Fibroblast of gingiva (primary cell): ENCODE measurements around the gene FUZ.
A peak's percentile ranks its signal among the peaks of the same experiment; 100 is the strongest.

Experiments used
- DNase-seq: peaks from one replicate; pipeline ENCODE4 v3.0.0-alpha.2; 2011; ENCODE audit warnings: low read depth

FUZ gene

DNA sequence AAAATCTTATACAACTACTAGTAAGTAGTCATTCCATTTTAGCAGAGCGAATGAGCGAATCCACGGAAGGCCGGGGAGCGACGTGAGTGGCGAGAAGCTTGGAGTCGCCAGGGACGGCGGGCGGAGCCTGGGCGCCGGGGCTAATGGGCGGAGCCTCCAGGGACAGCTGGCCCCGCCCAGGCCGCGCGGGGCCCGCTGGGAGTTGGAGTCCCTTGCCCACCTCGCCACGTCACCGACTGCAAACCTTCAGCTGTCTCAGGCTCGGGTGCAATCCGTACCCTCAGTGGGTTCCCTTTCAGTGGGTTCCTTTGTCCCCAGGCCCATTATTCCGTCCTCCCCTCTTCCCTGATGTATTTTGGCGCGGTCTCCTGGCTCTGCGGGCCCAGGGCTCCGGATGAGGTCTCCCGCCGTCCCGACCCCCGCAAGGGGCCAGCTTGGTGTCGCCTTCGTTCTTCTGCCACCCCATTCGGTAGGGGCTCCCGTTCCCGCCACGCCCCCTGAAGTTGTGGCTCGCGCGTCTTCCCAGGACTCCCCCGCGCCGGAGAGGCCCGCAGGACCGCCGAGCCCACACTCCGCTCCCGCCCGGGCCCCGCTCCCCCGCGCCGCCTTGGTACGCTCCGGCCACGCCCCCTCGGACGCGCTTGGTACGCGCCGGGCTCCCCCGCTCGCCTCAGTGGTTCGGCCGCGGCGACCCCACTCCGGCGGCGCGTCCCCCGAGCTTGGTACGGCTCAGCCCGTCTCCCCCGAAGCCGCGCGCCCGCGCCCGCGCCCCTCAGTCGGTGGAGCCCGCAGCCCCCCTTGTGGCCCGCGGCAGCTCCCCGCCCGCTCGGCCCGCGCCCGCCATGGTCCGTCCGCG, 37.6 kb upstream of the FUZ start, which contains the start of gene PTOV1:
TSS of gene PTOV1 (plus strand) at position 673 of the 856 bp plus-strand sequence.
- DNase-seq: peak; percentile 88

DNA sequence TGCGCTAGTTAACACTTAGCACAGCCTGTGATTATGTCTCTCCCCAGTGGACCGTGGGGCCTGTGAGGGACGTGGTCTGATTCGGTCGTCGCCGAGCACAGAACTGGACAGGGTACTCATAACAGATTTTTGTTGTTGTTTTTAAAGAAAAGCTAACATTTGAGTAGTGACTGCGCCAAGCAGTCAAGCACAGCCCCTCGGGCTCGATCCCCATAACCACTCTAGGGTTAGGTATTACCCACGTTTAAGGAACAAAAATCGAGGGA, 37.1 kb upstream of the FUZ start:
- no peak for DNase-seq

DNA sequence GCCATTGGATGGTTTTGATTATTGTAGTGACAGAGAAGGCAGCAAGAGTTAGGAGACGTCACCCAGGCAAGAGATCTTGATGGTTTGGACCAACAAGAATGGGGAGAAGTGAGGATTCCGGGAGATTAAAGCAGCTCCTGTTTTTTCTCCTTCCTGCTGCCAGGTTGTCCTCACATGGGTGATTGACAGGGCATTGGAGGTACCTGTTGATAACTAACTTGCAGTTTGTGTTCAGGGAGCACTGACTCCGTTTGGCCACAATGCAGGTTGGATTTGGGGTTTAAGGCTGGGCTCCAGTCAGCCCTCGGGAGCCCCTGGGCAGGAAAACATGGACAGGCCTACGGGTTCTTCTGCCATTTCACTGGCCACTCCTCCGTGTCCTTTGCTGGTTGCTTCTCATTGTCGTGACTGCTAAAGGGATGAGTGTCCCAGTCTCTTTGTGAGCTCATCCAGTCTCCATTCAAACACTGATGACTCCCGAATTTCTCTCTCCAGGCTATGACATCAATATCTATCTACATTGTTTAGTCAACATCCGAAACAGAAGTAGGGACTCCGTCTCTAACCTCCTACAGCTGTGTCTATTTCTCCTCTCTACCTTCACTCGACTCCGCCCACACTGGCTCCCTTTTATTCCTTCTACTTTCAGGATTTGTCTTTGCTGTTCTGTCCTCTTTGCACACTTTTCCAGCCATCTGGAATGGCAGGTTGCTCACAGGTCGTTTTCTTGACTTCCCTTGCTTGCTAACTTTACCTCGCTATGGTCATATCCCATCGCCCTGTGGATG, 36.5 kb upstream of the FUZ start:
- no peak for DNase-seq

DNA sequence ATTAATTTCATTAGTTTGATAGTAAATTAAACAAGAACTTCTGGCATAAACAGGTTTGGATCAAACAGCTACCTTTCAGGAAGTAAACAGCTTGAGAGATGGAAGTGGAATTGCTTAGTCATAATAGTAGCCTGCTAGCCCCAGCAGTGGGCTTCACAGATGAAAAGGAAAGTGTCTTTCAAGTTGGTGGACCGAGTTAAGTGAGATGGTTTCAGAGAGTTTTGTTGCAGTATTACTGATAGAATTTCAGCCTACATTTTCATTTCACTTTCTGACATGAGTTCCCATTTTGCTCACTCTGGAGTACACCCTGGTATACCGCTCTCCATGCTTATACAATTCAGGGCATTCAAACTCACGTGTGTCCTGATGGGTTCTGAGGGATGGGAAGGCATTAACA, 35.8 kb upstream of the FUZ start:
- DNase-seq: no peak

DNA sequence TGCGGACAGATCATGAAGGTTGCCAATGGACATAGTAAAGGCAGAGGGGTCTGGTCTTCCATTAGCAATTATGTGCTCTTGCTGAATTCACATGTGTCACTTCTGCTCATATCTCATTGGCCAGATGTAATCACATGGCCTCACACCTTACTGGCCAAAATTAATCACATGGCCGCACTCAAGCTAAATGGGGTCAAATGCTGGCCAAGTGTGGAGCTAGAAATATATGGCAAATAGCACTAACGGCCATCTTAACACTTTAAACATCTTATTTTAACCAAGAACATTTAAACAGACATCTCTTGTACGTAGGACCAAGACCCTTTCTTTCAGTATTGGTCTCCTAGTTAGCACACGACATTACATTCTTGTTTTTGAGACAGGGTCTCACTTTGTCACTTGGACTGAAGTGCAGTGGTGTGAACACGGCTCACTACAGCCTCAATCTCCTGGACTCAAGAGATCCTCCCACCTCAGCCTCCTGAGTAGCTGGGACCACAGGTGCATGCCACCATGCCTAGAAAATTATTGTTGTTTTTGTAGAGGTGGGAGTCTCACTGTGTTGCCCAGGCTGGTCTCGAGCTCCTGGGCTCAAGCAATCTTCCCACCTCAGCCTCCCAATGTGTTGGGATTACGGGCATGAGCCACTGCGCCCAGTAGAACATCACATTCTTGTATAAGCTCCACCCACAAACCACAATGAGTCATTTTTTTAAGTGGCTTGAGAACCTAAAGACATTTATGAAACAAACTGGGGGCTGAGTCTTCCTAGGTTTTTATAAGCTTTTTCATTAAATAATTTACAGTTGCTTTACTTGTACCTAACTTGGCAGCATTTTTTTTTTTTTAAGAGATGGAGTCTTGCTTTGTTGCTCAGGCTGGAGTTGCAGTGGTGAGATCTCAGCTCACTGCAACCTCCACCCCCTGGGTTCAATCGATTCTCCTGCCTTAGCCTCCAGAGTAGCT, 34.9 kb upstream of the FUZ start:
- peak; percentile 71 for DNase-seq

DNA sequence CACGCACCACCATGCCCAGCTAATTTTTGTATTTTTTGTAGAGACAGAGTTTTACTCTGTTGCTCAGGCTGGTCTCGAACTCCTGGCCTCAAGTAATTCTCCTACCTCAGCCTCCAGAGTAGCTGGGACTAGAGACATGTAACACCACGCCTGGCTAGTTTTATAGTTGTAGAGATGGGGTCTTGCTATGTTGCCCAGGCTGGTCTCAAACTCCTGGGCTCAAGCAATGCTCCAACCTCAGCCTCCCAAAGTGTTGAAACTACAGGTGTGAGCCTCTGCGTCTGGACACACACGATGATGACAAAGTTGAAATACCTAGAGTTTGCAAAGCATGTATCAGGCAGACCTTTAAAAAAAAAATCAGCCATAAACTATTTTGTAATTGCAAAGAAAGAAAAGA, 33.3 kb upstream of the FUZ start:
- DNase-seq: no peak

DNA sequence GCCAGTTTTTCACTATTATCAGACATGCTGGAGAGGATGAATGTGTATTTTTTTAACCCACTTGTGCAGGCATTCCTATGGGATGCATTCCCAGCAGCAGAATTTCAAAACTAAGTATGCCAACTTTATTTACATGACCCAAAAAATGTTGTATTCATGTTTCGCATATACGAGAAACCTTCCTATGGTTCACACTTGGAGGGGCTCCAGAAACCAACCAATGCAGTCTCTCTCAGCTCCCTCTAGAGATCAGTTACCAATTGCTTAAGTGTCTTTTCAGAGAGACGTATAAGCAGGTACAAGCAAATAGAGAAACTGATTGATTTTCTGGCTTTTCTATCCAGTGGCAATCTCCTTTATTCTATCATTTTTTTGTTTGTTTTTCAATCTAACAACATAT, 32.3 kb upstream of the FUZ start:
- DNase-seq: peak; percentile 49

DNA sequence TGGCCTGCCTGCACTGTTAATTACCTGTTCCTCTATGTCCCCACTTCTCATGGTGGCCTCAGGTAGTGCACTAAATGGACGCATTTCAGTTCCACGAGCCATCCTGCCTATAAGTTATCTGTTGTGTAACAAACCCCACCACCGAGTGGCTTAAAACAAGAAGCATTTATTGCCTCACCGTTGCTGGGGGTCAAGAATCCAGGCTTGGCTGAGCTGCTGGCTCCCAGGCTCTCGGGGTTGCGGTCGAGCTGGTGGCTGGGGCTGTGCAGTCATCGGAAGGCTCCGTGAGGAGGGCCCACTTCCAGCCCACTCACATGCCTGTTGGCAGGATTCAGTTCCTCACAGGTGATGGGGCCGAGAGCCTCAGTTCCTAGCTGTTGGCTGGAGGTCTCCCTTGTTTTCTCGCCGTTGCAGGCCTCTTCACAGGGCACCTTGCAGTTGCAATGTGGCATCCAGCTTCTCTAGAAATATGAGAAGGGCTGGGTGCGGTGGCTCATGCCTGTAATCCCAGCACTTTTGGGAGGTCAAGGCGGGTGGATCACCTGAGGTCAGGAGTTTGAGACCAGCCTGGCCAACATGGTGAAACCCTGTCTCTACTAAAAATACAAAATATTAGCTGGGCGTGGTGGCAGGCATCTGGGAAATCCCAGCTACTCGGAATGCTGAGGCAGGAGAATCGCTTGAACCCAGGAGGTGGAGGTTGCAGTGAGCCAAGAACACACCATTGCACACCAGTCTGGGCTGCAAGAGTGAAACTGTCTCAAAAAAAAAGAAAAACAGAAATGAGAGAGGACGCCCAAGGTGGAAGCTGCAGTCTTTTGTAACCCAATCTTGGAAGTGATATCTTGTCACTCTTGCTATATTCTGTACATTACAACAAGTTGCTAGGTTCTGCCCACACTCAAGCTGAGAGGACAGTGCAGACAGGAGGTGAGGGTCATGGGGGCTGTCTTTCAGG, 31.3 kb upstream of the FUZ start:
- no peak for DNase-seq

DNA sequence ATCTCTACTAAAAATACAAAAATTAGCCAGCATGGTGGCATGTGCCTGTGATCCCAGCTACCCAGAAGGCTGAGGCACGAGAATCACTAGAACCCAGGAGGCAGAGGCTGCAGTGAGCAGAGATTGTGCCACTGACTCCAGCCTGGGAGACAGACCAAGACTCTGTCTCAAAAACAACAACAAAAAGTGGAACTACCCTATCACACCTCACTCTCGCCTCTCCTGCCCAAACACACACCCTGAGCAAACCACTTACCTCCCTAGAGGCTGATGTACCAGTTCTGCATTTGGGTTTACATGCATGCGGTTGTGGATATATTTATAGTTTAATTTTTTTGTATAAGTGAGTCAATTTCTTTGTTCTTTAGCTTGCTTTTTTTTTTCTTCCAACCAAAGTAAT, 30.2 kb upstream of the FUZ start:
- DNase-seq: no peak

DNA sequence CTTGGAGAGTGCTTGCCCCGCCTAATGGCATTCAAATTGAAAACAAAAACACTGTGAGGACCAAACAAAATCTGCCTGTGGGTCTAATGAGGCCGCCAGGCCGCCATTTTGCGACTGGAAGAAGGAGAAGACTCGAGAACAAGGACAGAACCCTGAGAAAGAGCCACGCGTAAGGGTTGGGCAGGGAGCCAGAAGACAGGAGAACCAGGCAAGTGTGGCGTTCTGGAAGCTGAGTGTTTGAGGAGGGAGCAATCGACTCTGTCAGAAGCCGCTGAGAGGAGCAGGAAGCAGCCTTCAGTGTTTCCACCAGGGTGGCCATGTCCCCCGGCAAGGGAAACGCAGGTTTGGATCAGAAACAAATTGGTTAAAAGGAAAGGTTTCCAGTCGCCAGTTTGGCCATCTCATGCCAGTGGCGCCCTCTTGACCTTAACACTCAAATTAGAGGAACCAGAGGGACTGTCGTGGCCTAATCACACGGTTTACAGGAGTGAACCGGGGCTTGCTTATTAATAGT, 27.7 kb upstream of the FUZ start:
- no peak for DNase-seq

DNA sequence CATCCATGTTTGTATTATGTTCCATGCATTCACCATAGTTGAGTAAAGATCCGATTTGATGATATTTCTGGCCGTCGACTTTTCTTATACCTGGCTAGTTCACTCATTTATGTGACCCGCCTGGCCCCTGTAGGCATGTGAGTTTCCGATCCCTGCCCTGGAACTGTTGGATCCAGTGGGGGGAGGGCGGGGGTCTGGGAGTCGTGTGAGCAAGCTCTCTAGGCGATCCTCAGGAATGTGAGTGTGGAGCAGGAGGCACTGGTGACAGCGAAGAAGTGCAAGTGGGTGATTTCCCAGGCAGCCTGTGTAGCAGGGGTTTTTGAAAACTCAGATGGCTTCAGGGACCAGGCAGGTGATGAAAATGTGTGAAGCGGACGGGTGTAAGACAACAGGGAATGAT, 27.2 kb upstream of the FUZ start:
- no peak for DNase-seq

DNA sequence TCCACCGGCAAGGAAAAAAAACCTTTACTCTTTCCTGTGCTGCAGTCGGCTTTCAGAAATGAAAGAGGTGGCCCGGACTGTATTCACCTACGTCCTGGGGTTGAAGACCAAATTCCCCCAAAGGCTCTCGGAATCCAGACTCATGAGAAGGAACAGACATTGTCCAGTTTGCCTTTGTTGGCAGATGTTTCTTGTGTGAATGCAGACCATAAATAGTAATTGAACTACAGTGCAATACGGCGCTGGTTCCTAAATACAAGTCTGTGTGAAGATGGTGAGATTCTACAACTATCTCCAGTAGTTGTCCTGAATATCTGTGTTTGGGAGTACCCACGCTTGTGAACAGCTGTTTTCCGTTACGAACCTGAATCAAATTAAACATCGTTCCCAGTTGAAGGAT, 26.6 kb upstream of the FUZ start:
- no peak for DNase-seq

DNA sequence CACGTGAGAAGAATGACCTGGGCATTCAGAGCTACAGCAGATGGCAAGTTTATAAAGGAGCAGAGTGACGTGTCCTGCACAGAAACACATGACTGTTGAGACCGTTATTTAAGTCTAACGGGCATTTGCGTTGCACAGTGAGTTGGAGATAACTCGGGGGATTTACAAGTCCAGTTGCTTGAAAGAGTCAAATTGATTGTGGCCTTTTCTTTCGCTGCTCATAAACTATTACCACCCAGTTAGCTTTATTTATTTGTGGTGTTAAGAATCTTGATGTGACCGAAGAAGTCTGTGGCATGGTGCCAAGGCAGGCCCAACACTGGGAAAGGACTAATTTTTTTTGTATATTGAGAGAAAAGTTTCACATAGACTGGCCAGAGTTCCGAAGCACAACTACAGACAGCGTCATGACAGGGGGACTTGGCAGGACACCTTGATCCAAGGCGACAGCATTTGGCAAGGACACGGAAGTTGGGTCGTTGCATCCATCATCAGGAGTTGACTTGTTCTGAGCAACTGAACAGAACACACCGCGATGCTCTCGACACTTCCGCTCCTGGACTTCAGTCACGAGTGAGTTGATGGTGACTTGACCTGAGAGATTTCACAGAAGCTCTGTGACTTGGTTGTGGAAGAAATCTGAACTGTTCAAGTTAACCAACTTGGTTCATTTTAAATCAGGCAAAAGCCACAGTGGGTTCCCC, 25.9 kb upstream of the FUZ start:
- DNase-seq: no peak

DNA sequence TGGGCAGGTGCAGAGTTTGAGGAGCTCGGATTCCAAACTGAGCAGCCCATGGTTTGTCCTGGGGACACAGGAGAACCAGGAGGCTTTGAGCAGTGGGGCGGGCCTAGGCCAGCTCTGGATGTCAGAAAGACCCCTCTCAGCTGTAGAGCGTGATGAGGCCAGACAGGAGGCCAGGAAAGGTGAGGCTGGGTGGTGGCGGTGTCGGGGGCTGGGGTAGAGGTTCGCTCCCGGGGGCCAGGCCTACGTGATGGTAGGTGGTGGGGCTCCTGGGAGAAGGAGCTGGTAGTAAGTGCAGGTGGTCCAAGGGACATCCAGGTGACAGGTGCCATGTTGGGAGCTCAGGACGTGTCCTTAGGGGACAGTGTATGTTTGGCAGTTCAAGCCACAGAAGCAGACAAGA, 24.3 kb upstream of the FUZ start:
- DNase-seq: no peak

DNA sequence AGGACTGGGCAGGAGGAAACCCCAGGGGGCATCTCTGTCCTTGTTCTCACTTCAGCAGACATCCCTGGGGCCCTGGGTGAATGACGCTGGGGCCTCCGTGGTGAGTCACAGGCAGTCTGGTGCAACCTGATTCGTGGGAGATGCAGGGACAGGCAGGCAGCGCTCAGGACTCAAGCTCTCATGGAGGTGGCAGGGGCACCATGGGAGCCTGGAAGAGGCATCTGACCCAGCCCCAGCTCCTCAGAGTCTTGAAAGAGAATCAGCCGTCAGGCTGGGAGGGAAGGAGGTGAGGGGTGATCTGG, 23.9 kb upstream of the FUZ start:
- DNase-seq: no peak

DNA sequence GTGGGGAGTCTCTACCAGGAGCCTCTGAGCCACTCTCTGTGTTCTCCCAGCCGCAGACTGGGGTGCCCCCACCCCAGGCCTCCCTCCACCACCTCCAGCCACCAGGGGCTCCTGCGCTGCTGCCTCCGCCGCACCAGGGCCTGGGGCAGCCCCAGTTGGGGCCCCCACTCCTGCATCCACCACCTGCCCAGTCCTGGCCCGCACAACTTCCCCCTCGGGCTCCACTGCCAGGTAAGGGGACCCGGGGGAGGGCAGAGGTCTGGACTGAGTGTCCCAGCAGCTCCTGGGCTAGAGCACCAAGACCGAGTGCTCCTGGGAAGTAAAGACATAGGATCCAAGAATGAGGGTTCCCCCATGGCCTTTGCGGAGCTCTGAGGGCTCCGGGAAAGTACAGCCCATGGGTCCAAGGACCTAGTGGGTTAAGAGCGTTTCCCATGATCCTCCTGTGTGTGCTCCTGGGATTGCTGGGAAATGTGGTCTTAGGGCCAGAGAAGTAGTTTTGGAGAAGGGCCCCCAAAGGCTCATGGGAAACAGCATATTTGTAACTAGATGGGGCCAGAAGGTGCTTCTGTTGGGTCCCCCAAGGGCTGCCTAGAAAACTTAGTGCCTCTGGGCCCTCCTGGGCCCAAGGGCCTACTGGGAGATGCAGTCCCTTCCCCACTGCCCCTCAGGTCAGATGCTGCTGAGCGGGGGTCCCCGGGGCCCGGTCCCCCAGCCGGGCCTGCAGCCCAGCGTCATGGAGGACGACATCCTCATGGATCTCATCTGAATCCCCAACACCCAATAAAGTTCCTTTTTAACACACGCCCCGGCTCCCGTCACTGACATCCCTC, 23.3 kb upstream of the FUZ start:
- no peak for DNase-seq

DNA sequence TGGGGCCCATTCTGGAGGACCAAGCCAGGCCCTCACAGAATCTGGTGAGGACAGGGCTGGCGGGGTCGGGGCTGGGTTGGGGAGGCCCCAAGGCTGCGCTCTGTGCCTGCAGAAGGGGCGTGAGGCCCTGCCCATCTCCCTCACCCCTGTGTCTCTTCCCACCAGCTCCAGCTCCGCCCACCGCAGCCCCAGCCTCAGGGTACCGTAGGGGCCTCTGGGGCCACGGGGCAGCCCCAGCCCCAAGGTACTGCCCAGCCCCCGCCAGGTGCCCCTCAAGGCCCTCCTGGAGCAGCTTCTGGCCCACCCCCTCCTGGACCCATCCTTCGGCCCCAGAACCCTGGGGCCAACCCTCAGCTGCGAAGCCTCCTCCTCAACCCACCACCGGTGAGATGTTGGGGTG, 22.5 kb upstream of the FUZ start:
- no peak for DNase-seq

DNA sequence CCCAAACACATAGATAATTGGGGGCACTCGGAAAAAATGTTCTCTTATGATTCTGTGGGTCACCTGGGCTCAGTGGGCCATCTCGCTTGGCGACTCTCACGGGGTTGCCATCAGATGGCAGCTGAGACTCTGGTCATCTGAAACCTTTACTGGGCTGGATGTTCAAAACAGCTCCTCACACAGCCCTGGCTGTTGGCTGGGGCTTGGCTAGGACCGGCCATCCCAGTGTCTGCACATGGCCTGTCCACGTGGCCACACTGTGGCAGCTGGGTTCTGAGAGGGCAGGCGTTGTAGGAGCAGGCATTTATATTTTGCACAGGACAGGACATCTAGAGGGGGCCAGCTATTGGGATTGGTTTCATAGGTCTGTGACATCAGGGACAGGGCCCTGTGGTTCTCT, 20.5 kb upstream of the FUZ start:
- DNase-seq: no peak

DNA sequence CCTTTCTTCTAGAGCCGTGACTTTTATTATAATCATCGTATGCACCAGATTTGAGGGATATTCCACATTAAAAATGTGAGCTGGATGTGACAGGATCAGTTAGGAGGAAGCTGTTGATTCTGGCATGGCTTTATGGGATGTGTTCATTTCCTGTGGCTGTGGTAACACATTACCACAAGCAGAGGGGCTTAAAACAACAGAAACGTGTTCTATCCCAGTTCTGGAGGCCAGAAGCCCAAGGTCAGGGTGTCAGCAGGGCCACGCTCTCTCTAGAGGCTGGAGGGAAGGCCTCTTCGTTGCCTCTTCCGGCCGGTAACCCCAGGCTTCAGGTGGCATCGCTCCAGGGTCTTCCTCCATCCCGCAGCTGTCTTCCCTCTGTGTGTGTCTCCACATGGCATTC, 19.5 kb upstream of the FUZ start:
- DNase-seq: no peak

DNA sequence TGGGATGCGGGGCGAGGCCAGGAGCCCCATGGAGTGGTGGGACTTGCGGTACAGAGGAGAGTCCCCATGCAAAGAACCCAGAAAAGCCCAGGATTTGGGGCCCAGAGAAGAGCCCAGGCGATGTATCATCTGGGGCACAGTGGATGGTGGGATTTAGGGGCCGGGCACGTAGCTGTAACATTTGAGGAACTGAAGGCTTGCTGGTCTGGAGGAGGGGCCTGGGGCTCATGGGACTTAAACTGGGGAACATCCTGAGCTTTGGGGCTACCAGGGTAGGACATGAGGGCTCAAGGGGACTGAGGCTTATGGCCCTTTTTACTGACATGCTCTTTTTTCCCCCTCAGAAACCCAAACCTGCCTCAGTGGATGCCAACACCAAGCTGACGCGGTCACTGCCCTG, 18.5 kb upstream of the FUZ start:
- no peak for DNase-seq
